GM21825 (cell line): ENCODE measurements around the gene HIC2.
"Not testable (repeated sequence)": the region's sequence is repeated elsewhere in the genome, so short reads cannot be mapped to it uniquely, and the experiment has no call there.

Experiments
- ATAC-seq: cut with Tn5 transposase; IDR thresholded peaks from one replicate; pipeline ENCODE4 v1.9.1; 2021; ENCODE audit warnings: mild to moderate bottlenecking, moderate library complexity; ENCODE audit not compliant: unreplicated experiment

HIC2 gene

GRCh38 chr22:21490556-21490955 is 73.4 kb downstream of the HIC2 start:
- not testable (repeated sequence) for ATAC-seq

- ATAC-seq, result not testable (repeated sequence)
Measured at GRCh38 chr22:21492271-21492670, 75.1 kb downstream of the HIC2 start.

GRCh38 chr22:21493789-21494782 is 76.9 kb downstream of the HIC2 start:
- ATAC-seq, result not testable (repeated sequence)

- ATAC-seq, result not testable (repeated sequence)
Measured at GRCh38 chr22:21497984-21498383, 80.8 kb downstream of the HIC2 start.

- not testable (repeated sequence) for ATAC-seq
Measured at GRCh38 chr22:21498489-21498888, 81.3 kb downstream of the HIC2 start.

- ATAC-seq, result not testable (repeated sequence)
Measured at GRCh38 chr22:21499623-21500506, 82.7 kb downstream of the HIC2 start.
